Measurements from ENCODE around the gene NECTIN2.
"Not testable (repeated sequence)": the region's sequence is repeated elsewhere in the genome, so short reads cannot be mapped to it uniquely, and the experiment has no call there.

The NECTIN2 gene

GRCh38 chr19:44924243-44924725 is 78.2 kb downstream of the NECTIN2 start:
- Histone ChIP-seq H3K4me3 (ENCODE audit: low read depth in 1 of 2, low read length in 1 of 2) (no peak overlapping the region), H3K4me1 (ENCODE audit: control insufficient read depth in 1 of 2, insufficient read depth in 1 of 2, low read depth in 1 of 2, low read length in 1 of 2) (peaks cover 7 to 15% of the 10 kb centered on the region in 2 experiments), H3K9me3 (no peaks in the 10 kb centered on the region), H3K27ac (no peak overlapping the region), H3K27me3 (no peaks in the 10 kb centered on the region), H3K36me3 (no peaks in the 10 kb centered on the region)
- TF ChIP-seq, protein P1, sequence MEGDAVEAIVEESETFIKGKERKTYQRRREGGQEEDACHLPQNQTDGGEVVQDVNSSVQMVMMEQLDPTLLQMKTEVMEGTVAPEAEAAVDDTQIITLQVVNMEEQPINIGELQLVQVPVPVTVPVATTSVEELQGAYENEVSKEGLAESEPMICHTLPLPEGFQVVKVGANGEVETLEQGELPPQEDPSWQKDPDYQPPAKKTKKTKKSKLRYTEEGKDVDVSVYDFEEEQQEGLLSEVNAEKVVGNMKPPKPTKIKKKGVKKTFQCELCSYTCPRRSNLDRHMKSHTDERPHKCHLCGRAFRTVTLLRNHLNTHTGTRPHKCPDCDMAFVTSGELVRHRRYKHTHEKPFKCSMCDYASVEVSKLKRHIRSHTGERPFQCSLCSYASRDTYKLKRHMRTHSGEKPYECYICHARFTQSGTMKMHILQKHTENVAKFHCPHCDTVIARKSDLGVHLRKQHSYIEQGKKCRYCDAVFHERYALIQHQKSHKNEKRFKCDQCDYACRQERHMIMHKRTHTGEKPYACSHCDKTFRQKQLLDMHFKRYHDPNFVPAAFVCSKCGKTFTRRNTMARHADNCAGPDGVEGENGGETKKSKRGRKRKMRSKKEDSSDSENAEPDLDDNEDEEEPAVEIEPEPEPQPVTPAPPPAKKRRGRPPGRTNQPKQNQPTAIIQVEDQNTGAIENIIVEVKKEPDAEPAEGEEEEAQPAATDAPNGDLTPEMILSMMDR (IDR thresholded peaks at IDR 0.05) = no peak

DNA sequence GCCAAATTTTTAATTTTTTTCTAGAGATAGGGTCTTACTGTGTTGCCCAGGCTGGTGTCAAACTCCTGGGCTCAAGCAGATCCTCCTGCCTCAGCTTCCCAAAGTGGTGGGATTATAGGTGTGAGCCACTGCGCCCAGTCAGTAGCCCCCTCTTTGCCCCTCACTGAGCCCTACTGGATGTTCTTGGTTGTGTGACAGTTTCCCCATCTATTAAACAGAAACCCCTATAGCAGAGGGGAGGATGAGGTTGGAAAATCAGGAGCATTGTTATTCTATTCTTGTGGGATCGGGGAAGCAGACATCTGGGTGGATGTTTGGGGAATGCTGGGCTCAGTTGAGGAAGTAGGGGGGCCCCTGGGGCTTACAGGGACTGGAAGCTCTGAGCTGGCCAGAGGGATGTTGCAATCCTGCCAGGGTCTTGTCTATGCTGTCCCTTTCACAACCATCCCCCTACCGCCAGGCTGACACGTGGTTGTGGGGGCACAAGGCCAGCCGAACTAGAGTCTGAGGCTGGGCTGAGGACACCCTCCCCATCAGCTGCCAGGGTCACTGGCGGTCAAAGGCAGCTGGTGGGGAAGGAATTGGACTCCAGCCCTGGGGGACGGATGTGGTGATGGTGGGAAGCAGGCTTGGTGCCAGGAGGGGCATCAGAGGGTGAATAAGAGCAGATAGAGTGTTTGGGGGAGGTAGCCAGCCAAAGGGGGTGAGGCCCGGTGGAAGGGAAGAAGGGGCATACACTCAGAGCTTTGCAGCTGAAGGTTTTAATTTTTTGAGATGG is 79.2 kb downstream of the NECTIN2 start:
- no peaks in the 10 kb centered on the region for H3K27me3 ChIP-seq
- no peak overlapping the region for H3K4me3 ChIP-seq (ENCODE audit: low read depth in 1 of 2, low read length in 1 of 2)
- TF ChIP-seq, protein P1 (IDR thresholded peaks at IDR 0.05) = no peak
- H3K27ac ChIP-seq = no peak overlapping the region
- H3K4me1 ChIP-seq (ENCODE audit: control insufficient read depth in 1 of 2, insufficient read depth in 1 of 2, low read depth in 1 of 2, low read length in 1 of 2) = peaks cover 7 to 15% of the 10 kb centered on the region in 2 experiments
- no peaks in the 10 kb centered on the region for H3K9me3 ChIP-seq
- H3K36me3 ChIP-seq = no peaks in the 10 kb centered on the region

DNA sequence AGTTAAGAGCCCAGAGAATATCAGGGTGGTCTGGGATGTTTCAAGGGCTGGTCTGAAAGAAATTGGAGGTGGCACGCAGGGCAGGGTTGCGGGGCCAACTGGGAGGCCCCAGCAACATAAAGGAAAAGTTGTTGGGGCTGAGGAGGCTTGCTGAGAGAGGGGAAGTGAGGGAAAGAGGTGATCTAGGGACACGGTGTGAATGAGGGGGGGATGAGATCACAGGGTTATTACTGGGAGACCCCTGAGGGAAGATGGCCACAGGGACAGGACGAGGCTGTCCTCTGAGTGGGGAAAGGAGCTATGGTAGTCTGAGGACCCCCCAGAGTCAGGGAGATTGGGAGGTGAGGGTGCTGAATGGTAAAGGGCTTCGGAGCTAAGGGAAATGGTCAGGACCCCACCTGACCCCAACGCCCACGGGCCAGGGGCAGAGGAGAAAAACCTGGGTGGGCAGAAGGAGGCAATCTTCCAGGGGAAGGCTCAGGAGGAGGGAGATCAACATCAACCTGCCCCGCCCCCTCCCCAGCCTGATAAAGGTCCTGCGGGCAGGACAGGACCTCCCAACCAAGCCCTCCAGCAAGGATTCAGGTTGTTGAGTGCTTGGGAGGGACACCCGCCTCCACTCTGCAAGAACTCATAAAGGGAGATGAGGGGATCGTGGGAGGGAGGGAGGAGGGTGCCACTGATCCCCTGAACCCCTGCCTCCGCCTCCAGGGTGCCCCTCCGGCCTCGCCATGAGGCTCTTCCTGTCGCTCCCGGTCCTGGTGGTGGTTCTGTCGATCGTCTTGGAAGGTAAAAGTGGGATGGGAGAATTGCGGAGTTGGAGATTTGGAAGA is 80.4 kb downstream of the NECTIN2 start:
- not testable (repeated sequence) for H3K4me3 ChIP-seq (ENCODE audit: low read depth in 1 of 2, low read length in 1 of 2); H3K27me3 ChIP-seq; H3K36me3 ChIP-seq; H3K27ac ChIP-seq; H3K9me3 ChIP-seq
- H3K4me1 ChIP-seq (ENCODE audit: control insufficient read depth in 1 of 2, insufficient read depth in 1 of 2, low read depth in 1 of 2, low read length in 1 of 2) = peaks cover 7 to 15% of the 10 kb centered on the region in 2 experiments

DNA sequence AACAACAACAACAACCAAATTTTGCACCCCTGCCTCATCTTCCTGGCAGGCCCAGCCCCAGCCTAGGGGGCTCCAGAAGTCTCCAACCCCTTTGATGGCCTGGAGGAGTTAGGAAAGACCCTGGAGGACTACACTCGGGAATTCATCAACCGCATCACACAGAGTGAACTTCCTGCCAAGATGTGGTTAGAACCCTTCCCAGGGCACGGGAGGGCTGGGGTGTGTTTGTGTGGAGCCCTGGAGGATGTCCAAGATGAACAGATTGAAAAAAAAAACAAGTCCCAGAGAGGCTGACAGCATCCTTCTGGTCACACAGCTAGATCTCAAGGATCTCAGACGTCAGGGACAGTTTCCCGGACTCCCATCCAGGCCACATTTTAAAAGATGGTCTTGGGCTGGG is 81.6 kb downstream of the NECTIN2 start:
- H3K36me3 ChIP-seq = no peaks in the 10 kb centered on the region
- H3K27me3 ChIP-seq = no peaks in the 10 kb centered on the region
- TF ChIP-seq, protein P1 (IDR thresholded peaks at IDR 0.05) = no peak
- H3K4me1 ChIP-seq (ENCODE audit: control insufficient read depth in 1 of 2, insufficient read depth in 1 of 2, low read depth in 1 of 2, low read length in 1 of 2) = peaks cover 7 to 15% of the 10 kb centered on the region in 2 experiments
- no peak overlapping the region for H3K27ac ChIP-seq
- no peak overlapping the region for H3K4me3 ChIP-seq (ENCODE audit: low read depth in 1 of 2, low read length in 1 of 2)
- H3K9me3 ChIP-seq = no peaks in the 10 kb centered on the region

GRCh38 chr19:44930088-44930487 is 84.0 kb downstream of the NECTIN2 start:
- H3K4me1 ChIP-seq (ENCODE audit: control insufficient read depth in 1 of 2, insufficient read depth in 1 of 2, low read depth in 1 of 2, low read length in 1 of 2) = peaks cover 6 to 15% of the 10 kb centered on the region in 2 experiments
- H3K9me3 ChIP-seq = no peaks in the 10 kb centered on the region
- H3K4me3 ChIP-seq (ENCODE audit: low read depth in 1 of 2, low read length in 1 of 2) = no peak overlapping the region
- no peaks in the 10 kb centered on the region for H3K27me3 ChIP-seq
- no peak overlapping the region for H3K27ac ChIP-seq
- TF ChIP-seq, protein P1 (IDR thresholded peaks at IDR 0.05) = no peak
- no peaks in the 10 kb centered on the region for H3K36me3 ChIP-seq

- no peak overlapping the region for H3K27ac ChIP-seq
- H3K4me1 ChIP-seq (ENCODE audit: control insufficient read depth in 1 of 2, insufficient read depth in 1 of 2, low read depth in 1 of 2, low read length in 1 of 2) = peaks cover 0 to 7% of the 10 kb centered on the region in 2 experiments
- no peaks in the 10 kb centered on the region for H3K27me3 ChIP-seq
- H3K36me3 ChIP-seq = no peaks in the 10 kb centered on the region
- TF ChIP-seq, protein P1 (IDR thresholded peaks at IDR 0.05) = no peak
- no peaks in the 10 kb centered on the region for H3K9me3 ChIP-seq
- H3K4me3 ChIP-seq (ENCODE audit: low read depth in 1 of 2, low read length in 1 of 2) = no peak overlapping the region
Measured at GRCh38 chr19:44931541-44931940, 85.4 kb downstream of the NECTIN2 start.
